HL-60 (cell line): ENCODE data around the gene WWOX.

Experiments
- DNase-seq, 2 experiments: peaks; one replicate each; pipeline ENCODE4 v3.0.0-alpha.2; 2010 to 2020; ENCODE audit warnings: low read depth in 1 of 2, low spot score in 1 of 2
- H3K27ac ChIP-seq: fragments of 250-450 bp; sonication (Bioruptor Pico); replicated peaks from 2 replicates; pipeline ENCODE4 v1.5.1; 2020; ENCODE audit warnings: mild to moderate bottlenecking, moderate library complexity
- H3K27me3 ChIP-seq: fragments of 250-450 bp; sonication (Bioruptor Pico); 2 replicates; pipeline ENCODE4 v1.5.1; 2021; ENCODE audit warnings: mild to moderate bottlenecking, moderate library complexity; ENCODE audit not compliant: insufficient read depth, poor library complexity, severe bottlenecking
- H3K4me3 ChIP-seq: replicated peaks from 2 replicates; pipeline ENCODE4 v1.5.1; 2011; ENCODE audit warnings: mild to moderate bottlenecking, control low read depth, low read length; ENCODE audit not compliant: insufficient read depth
- CTCF ChIP-seq: IDR thresholded peaks from one replicate; pipeline ENCODE4 v1.5.1; 2011; ENCODE audit warnings: low read length, control low read depth, inconsistent platforms; ENCODE audit not compliant: insufficient read depth
- GABPA ChIP-seq: IDR thresholded peaks from 2 replicates; pipeline ENCODE4 v1.6.1; 2012; ENCODE audit warnings: low read depth
- POLR2AphosphoS5 ChIP-seq: IDR thresholded peaks from 2 replicates; pipeline ENCODE4 v1.6.1; 2012; ENCODE audit warnings: low read depth
- REST ChIP-seq: IDR thresholded peaks from 2 replicates; pipeline ENCODE4 v1.6.1; 2012; ENCODE audit warnings: low read depth; ENCODE audit not compliant: insufficient replicate concordance
- SPI1 ChIP-seq: IDR thresholded peaks from 2 replicates; pipeline ENCODE4 v1.6.1; 2012; ENCODE audit warnings: low read depth, mild to moderate bottlenecking, borderline replicate concordance

Gene WWOX

GRCh38 chr16:79062821-79063220 lies 963.4 kb downstream of the WWOX start:
- TF ChIP-seq CTCF (no peak), SPI1 (no peak), REST (no peak), POLR2AphosphoS5 (no peak), GABPA (no peak)
- no peak for DNase-seq
- no peak overlapping the region for H3K4me3 ChIP-seq

GRCh38 chr16:79064256-79064972 lies 965.0 kb downstream of the WWOX start:
- DNase-seq: no peak
- no peaks in the 10 kb centered on the region for H3K27me3 ChIP-seq
- no peak for TF ChIP-seq POLR2AphosphoS5
- no peak for TF ChIP-seq GABPA
- TF ChIP-seq CTCF: no peak
- TF ChIP-seq REST: no peak
- TF ChIP-seq SPI1: no peak
- H3K4me3 ChIP-seq: no peak overlapping the region
- H3K27ac ChIP-seq: no peak overlapping the region

More at GRCh38 chr16:79062821-79063220, 963.4 kb downstream of the WWOX start:
- Histone ChIP-seq H3K27ac (no peak overlapping the region), H3K27me3 (no peaks in the 10 kb centered on the region)

- Histone ChIP-seq H3K27me3 (no peaks in the 10 kb centered on the region), H3K4me3 (no peak overlapping the region), H3K27ac (no peak overlapping the region)
- TF ChIP-seq SPI1: no peak
- no peak for TF ChIP-seq POLR2AphosphoS5
- TF ChIP-seq CTCF: no peak
- no peak for TF ChIP-seq REST
- no peak for TF ChIP-seq GABPA
- no peak for DNase-seq
Measured at GRCh38 chr16:79066561-79066960, 967.1 kb downstream of the WWOX start.
